Measurements from ENCODE around the gene SKOR1. TPM values are rescaled to one million over a fixed set of nuclear protein-coding genes. Genes with fewer than 3 reads are reported as not detected.

Gene SKOR1
- total RNA-seq, 1 donor from 2014 or later: under 0.01 TPM

- DNase-seq (ENCODE audit: low read depth in 2 of 2): no peak
These were observed 8.6 kb upstream of the SKOR1 start for GRCh38 chr15:67816668-67817067.

- no peak for DNase-seq (ENCODE audit: low read depth in 2 of 2)
These were observed 6.8 kb upstream of the SKOR1 start for GRCh38 chr15:67818464-67818863.

GRCh38 chr15:67819636-67820035, 5.7 kb upstream of the SKOR1 start:
- DNase-seq (ENCODE audit: low read depth in 2 of 2): no peak

GRCh38 chr15:67820122-67820991, 5.0 kb upstream of the SKOR1 start:
- no peak for DNase-seq (ENCODE audit: low read depth in 2 of 2)

GRCh38 chr15:67820992-67821783, 4.1 kb upstream of the SKOR1 start:
- DNase-seq (ENCODE audit: low read depth in 2 of 2): peak; percentile 38 to 71

GRCh38 chr15:67821784-67822440, 3.4 kb upstream of the SKOR1 start:
- no peak for DNase-seq (ENCODE audit: low read depth in 2 of 2)

GRCh38 chr15:67822537-67823313, 2.6 kb upstream of the SKOR1 start:
- no peak for DNase-seq (ENCODE audit: low read depth in 2 of 2)

GRCh38 chr15:67823314-67824196, 1.8 kb upstream of the SKOR1 start:
- no peak for DNase-seq (ENCODE audit: low read depth in 2 of 2)

- DNase-seq (ENCODE audit: low read depth in 2 of 2): no peak
These were observed 926 bp upstream of the SKOR1 start for GRCh38 chr15:67824197-67824968.

- DNase-seq (ENCODE audit: low read depth in 2 of 2): no peak
These were observed 790 bp downstream of the SKOR1 start for GRCh38 chr15:67825881-67826716.

GRCh38 chr15:67826717-67827561, 1.6 kb downstream of the SKOR1 start:
- no peak for DNase-seq (ENCODE audit: low read depth in 2 of 2)

- no peak for DNase-seq (ENCODE audit: low read depth in 2 of 2)
These were observed 2.4 kb downstream of the SKOR1 start for GRCh38 chr15:67827562-67828277.

GRCh38 chr15:67828278-67828968, 3.1 kb downstream of the SKOR1 start:
- no peak for DNase-seq (ENCODE audit: low read depth in 2 of 2)

- DNase-seq (ENCODE audit: low read depth in 2 of 2): no peak
These were observed 3.8 kb downstream of the SKOR1 start for GRCh38 chr15:67828969-67829646.

- DNase-seq (ENCODE audit: low read depth in 2 of 2): no peak
These were observed 4.6 kb downstream of the SKOR1 start for GRCh38 chr15:67829647-67830504.
